NCI-H2196 (cell line): ENCODE results near the gene CALD1.
A peak's percentile ranks its signal among the peaks of the same experiment; 100 is the strongest.
"Not testable (repeated sequence)": the region's sequence is repeated elsewhere in the genome, so short reads cannot be mapped to it uniquely, and the experiment has no call there.

ENCODE experiments used
- DNase-seq: peaks from one replicate; lab custom pipeline; 2025; ENCODE audit not compliant: unreplicated experiment; lab: John Stamatoyannopoulos, UW

The CALD1 gene

DNA sequence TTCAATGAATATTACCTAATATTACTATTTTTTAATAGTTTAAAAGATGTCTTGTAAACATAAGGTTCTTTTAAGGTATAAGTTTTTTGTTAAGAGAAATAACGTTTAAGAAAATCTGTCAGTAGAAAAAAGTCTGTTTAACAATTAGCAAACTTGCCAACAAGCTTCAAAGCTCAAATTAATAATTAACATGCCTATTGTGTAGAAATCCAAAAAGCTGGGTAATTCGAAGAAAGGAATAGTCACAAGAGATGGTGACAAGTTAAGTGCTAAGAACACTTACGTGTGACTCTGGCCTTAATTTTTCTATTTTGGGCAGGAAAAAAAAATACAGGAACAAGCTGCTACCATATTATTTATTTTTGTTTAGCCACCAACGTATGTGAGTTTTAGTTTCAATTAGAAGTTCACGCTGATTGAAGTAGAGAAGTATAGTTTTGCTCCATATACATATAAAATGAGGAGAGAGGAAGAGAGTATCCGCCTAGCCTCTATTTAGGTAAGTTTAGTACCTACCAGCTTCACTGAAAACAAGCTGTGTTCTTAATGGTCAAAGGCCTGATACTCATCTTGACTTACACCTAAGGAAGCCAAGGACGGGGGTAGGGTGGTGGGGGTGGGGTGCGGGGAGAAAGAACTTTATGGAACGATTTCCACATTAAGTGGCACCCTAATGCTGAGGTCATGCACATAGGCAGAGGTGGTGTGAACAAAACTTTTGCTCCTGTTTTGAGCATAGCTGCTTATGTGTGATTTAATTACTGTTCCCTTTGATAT is 163.4 kb downstream of the CALD1 start:
- no peak for DNase-seq

DNA sequence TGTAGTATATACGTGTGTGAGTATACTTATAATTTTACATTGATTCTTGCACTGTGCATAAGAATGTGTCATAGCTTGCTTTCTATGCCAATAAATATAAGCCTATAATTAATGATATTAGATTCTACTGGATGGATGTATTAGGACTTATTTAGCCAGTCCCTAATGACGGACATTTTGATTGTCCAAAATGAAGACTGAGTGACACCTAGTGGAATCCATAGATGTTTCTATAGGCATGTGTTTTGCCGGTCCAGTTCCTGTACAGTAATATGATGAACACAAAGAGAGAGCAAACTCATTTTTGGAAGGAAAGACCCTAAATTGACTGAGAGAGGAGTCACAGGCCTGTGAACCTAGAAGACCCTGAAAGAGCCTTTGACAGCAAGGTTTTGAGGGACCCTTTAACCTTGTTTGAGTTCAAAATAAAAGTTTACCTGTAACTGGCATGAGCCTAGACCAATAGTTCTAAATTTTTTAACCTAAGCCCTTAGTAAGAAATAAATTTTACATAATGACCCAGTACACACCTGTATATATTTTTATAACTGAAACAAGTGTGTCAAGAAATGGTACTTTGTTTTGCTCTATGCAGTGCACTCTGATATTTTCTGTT is 164.5 kb downstream of the CALD1 start:
- DNase-seq: peak; percentile 6

DNA sequence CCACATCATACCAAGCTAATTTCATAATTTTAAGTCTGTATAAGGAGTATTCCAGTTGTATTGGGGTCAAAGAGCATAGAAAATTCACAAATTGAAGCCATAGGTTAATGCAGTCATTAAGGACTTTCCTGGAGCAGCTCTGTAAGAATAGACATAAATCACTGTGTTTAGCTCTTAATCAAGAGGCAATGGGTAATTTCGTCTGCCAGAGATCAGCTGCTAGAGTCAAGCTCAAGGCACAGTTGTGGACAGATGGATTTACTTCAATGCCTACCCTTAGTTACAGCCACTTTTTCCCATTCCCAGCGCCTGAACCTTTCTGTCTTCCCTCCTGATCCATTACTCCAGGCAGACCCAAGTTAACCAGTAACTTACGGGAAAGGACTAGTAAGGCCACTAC is 166.3 kb downstream of the CALD1 start:
- no peak for DNase-seq

GRCh38 chr7:134946260-134946659 is 166.8 kb downstream of the CALD1 start:
- DNase-seq: no peak

GRCh38 chr7:134947329-134947728 is 167.9 kb downstream of the CALD1 start:
- DNase-seq: no peak

- DNase-seq: no peak
These were observed 168.4 kb downstream of the CALD1 start for GRCh38 chr7:134947831-134948230.

GRCh38 chr7:134948246-134948645 is 168.8 kb downstream of the CALD1 start:
- DNase-seq: no peak

- no peak for DNase-seq
These were observed 169.3 kb downstream of the CALD1 start for GRCh38 chr7:134948736-134949135.

- no peak for DNase-seq
These were observed 169.7 kb downstream of the CALD1 start for GRCh38 chr7:134949171-134949570.

DNA sequence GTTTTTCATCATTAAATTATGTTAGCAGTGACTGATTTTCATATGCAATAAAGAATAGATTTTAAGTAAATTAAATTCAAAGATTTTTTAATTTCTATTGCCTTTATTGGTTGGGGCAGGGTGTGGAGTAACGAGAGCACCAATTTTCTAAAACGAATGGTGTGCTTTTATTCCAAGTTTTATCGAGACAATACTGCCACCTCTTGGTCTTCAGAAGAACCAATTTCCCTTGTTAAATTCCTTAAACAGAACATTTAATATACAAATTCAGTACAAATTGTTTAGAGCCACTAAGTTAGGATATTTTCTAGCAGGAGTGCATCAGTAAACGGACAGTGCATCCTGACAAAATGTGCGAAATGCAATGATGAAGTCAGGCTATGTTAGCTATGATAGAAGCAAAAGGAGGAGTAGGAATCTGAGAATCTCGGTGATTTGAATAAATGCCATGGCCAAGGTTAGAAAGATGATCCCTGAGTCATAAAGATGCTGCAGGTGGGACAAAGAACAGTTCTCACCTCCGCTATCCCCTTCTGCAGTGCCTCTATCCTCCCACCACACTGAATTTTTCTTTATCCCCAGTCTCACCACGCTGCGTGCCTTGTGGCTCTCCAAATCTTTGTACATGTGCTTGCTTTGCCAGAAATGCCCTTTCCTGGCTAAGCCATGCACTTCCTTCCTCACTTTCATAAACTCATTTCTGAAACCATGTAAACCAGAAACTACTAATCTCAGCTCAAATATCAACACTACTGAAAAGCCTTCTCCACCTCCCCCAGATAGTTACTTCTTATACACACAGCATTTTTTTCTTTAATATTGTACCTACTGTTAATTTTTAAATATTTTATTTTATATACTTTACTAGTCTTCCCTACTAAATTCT is 175.0 kb downstream of the CALD1 start:
- peak; percentile 35 for DNase-seq

- DNase-seq: no peak
These were observed 177.6 kb downstream of the CALD1 start for GRCh38 chr7:134957005-134957404.

- no peak for DNase-seq
These were observed 180.4 kb downstream of the CALD1 start for GRCh38 chr7:134959810-134960209.

GRCh38 chr7:134962270-134962780 is 182.9 kb downstream of the CALD1 start:
- DNase-seq: no peak

DNA sequence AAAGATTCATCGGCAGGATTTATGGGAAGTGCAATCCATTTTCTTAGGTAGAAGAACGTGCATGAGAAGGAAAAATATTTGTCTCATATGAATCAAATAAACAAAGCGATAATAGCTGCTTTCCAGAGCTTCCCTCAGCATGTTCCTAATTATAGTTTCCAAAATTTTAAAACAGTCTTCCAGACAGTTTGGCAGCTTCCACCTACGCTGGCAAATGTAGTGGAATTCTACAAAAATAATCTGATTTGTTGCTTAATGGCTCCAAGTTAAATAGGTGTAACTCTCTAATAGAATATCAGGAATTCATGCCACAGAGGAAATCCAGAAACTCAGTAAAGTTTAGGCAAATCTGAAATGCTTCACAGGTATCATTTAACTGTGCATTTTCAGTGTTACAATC is 183.6 kb downstream of the CALD1 start:
- DNase-seq: no peak

GRCh38 chr7:134966691-134967090 is 187.3 kb downstream of the CALD1 start:
- peak; percentile 5 for DNase-seq

DNA sequence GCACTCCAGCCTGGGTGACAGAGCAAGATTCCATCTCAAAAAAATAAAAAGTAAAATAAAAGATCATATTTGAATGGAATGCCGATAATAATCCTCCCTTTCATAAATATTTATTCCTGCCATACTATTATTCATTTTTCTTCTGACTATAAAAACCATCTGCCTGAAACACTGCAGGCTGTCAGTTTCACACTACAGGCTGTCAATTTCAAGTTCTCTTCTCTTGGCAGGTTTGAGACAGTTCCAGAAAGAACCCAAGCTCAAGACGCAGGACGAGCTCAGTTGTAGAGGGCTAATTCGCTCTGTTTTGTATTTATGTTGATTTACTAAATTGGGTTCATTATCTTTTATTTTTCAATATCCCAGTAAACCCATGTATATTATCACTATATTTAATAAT is 188.7 kb downstream of the CALD1 start:
- DNase-seq: no peak

GRCh38 chr7:134981645-134982044 is 202.2 kb downstream of the CALD1 start:
- DNase-seq: not testable (repeated sequence)

DNA sequence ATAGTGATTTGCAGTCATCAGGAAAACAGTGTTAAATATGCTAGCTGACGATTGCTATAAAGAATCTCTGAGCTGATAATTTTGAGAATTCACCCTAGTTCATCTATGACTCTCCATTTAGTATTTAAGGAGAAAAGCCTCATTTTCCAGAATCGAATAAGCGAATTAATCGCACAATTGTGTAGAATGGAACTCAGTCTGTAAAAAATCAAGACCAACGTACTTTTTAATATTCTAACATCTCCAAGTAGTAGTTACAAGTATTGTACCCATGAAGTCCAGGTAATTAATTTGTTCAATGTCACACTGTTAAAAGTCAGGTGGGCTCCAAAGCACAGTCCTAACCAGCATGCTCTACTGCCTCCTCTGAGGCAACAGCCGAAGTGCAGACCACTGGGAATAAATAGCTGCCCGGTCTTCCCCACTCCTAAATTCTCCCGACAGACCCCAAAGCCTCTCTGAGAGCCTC is 206.5 kb downstream of the CALD1 start:
- no peak for DNase-seq

GRCh38 chr7:134986363-134987251 is 207.2 kb downstream of the CALD1 start, which contains the start of gene AGBL3:
TSS of gene AGBL3 (plus strand) at chr7:134986508. CDS start at chr7:134987934, 1,426 bp downstream.
- peak; percentile 96 for DNase-seq

DNA sequence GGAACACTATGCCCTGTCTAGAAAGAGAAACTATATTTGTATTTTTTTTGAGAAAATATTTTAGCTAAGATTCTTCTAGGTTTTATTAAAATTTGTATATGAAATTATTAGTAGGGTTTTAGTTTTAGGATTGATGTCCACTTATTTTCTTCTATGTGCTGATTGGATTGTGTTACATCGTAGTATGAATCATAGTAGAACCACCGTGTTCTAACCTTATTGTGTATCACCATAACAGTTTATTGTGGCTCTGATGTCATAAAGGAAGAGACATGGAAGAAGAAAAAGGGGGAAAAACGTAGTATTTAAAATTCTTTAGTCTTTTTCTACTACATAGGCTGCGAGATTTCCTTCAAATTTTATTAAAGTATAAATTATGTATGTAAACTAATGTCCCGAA is 208.7 kb downstream of the CALD1 start:
- DNase-seq: no peak
